Measurements from ENCODE around the gene NTN3.

Gene NTN3

DNA sequence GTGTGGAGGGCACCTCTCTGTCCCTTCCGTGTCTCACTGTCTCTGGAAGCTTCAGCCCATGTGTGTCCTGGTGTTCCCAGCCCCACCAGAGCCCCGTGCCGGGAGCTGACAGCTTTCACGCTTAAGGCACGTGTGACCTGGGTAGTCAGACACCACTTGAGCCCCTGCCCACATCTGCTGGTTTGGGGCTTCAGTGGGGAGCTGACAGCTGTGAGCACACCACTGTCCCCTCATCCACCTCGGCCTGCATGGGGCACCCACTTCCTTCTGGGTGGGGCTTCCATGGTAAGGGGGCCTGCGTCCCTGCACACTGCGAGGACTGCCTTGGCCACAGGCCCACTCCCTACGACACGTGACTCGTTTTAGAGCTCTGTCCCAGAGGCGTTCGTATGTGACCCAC is 13.8 kb upstream of the NTN3 start:
- Histone ChIP-seq H3K14ac (ENCODE audit: low read length) (no peak overlapping the region), H3K79me1 (ENCODE audit: low read length) (peaks cover 7% of the 10 kb centered on the region), H2AK5ac (ENCODE audit: low read length) (no peak overlapping the region), H3K23ac (ENCODE audit: low read length) (no peak overlapping the region), H3K4ac (ENCODE audit: low read depth, low read length) (no peak overlapping the region), H2BK12ac (ENCODE audit: low read length) (no peak overlapping the region), H4K91ac (ENCODE audit: low read depth, low read length) (no peak overlapping the region), H3K27ac (ENCODE audit: low read depth, low read length) (no peak overlapping the region), H2BK5ac (ENCODE audit: low read depth, low read length, poor library complexity) (no peak overlapping the region), H4K12ac (ENCODE audit: low read depth, low read length) (peak overlapping the region; percentile 14), H3K4me2 (ENCODE audit: low read length) (no peak overlapping the region), H2AFZ (ENCODE audit: insufficient read depth, low read length, poor library complexity) (no peak overlapping the region), H3K79me2 (ENCODE audit: control insufficient read depth, insufficient read depth, low read length, poor library complexity) (peaks cover 2% of the 10 kb centered on the region), H4K8ac (ENCODE audit: low read depth, low read length) (no peak overlapping the region), H3K9ac (ENCODE audit: low read length) (no peak overlapping the region), H3K36me3 (ENCODE audit: control insufficient read depth in 1 of 2, insufficient read depth in 2 of 2, low read length in 2 of 2) (peaks cover 48 to 52% of the 10 kb centered on the region in 2 experiments), H3K18ac (ENCODE audit: low read length) (no peak overlapping the region), H2BK120ac (ENCODE audit: insufficient read depth, low read length, poor library complexity) (no peak overlapping the region), H3K4me1 (ENCODE audit: control insufficient read depth in 1 of 2, insufficient read depth in 2 of 2, low read length in 2 of 2) (peaks cover 7 to 17% of the 10 kb centered on the region in 2 experiments), H3K9me3 (ENCODE audit: insufficient read depth, low read depth, low read length) (peaks cover 4% of the 10 kb centered on the region), H3K4me3 (ENCODE audit: low read depth, low read length) (no peak overlapping the region), H3K27me3 (ENCODE audit: insufficient read depth, low read length) (no peaks in the 10 kb centered on the region)
- no peak for DNase-seq
- WGBS (ENCODE audit: extremely low coverage, insufficient coverage, insufficient read length) = no CpG with 5 or more reads among the region's 13 CpGs

DNA sequence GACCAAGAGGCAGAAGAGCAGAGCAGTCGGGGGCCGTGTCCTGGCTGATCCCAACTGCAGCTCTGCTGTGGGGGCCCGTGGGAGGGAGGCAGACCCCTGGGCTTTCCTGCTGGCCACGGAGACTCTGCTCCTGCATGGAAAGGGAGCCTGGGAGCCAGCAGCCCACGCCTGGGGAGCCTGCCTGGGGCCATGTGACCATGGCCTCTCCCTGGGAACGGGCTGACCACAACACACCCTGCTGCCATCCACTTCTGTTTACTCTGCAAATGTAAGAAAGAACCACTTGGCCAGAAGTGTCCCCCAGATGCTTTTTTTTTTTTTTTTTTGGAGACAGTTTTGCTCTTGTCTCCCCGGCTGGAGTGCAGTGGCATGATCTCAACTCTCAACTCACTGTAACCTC is 13.2 kb upstream of the NTN3 start:
- no CpG with 5 or more reads among the region's 7 CpGs for WGBS (ENCODE audit: extremely low coverage, insufficient coverage, insufficient read length)
- Histone ChIP-seq H3K9me3 (ENCODE audit: insufficient read depth, low read depth, low read length) (peaks cover 2% of the 10 kb centered on the region), H3K79me2 (ENCODE audit: control insufficient read depth, insufficient read depth, low read length, poor library complexity) (peaks cover 2% of the 10 kb centered on the region), H3K14ac (ENCODE audit: low read length) (no peak overlapping the region), H4K91ac (ENCODE audit: low read depth, low read length) (no peak overlapping the region), H3K27ac (ENCODE audit: low read depth, low read length) (no peak overlapping the region), H3K27me3 (ENCODE audit: insufficient read depth, low read length) (no peaks in the 10 kb centered on the region), H2BK120ac (ENCODE audit: insufficient read depth, low read length, poor library complexity) (no peak overlapping the region), H2AK5ac (ENCODE audit: low read length) (no peak overlapping the region), H3K4me2 (ENCODE audit: low read length) (no peak overlapping the region), H2BK5ac (ENCODE audit: low read depth, low read length, poor library complexity) (no peak overlapping the region), H4K12ac (ENCODE audit: low read depth, low read length) (no peak overlapping the region), H4K8ac (ENCODE audit: low read depth, low read length) (no peak overlapping the region), H3K4me1 (ENCODE audit: control insufficient read depth in 1 of 2, insufficient read depth in 2 of 2, low read length in 2 of 2) (peaks cover 7 to 17% of the 10 kb centered on the region in 2 experiments), H2AFZ (ENCODE audit: insufficient read depth, low read length, poor library complexity) (no peak overlapping the region), H3K4me3 (ENCODE audit: low read depth, low read length) (no peak overlapping the region), H3K4ac (ENCODE audit: low read depth, low read length) (no peak overlapping the region), H2BK12ac (ENCODE audit: low read length) (no peak overlapping the region), H3K36me3 (ENCODE audit: control insufficient read depth in 1 of 2, insufficient read depth in 2 of 2, low read length in 2 of 2) (peaks cover 44 to 52% of the 10 kb centered on the region in 2 experiments), H3K18ac (ENCODE audit: low read length) (no peak overlapping the region), H3K79me1 (ENCODE audit: low read length) (peaks cover 7% of the 10 kb centered on the region), H3K23ac (ENCODE audit: low read length) (no peak overlapping the region), H3K9ac (ENCODE audit: low read length) (no peak overlapping the region)
- no peak for DNase-seq

DNA sequence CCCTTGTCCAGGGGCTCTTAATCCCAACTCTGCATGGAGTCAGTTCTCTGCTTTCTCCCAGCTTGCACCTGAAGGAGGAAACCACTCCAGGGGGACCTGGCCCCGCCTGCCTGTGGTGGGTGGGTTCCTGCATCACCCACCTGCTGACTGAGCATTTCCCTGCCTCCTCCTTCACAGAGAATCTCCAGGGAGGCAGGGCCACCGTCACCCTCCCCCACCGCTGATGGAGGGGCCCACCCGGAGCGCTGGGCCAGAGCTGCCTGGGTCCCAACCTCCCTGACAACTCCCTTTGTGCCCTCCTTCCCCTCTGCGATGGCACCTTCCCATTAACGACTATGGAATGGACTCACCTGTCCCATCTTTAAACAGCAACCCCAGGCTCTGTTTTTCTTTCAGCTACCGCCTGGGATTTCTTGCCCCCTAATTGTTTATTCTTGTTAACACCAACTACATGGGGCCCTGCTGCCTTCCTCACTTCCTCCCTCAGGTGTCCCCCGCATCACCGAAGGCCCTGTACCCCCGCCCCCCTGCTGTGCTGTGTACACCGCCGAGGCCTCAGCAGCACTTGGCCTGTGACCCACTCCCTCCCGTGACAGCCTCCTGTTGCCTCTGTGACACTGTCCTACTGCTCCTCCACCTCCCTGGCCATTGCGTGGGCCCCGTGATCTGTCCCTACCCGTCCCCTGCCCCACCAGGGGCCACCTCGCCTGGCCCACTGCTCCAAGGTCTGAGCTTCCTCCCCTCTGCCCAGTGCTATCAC is 12.0 kb upstream of the NTN3 start:
- Histone ChIP-seq H3K9ac (ENCODE audit: low read length) (peak overlapping the region; percentile 0), H3K79me1 (ENCODE audit: low read length) (peaks cover 7% of the 10 kb centered on the region), H3K23ac (ENCODE audit: low read length) (no peak overlapping the region), H2BK12ac (ENCODE audit: low read length) (no peak overlapping the region), H3K18ac (ENCODE audit: low read length) (no peak overlapping the region), H3K9me3 (ENCODE audit: insufficient read depth, low read depth, low read length) (peaks cover 2% of the 10 kb centered on the region), H2BK5ac (ENCODE audit: low read depth, low read length, poor library complexity) (no peak overlapping the region), H3K14ac (ENCODE audit: low read length) (no peak overlapping the region), H4K12ac (ENCODE audit: low read depth, low read length) (no peak overlapping the region), H3K4me3 (ENCODE audit: low read depth, low read length) (peak overlapping the region; percentile 54), H3K4ac (ENCODE audit: low read depth, low read length) (no peak overlapping the region), H3K27ac (ENCODE audit: low read depth, low read length) (no peak overlapping the region), H3K79me2 (ENCODE audit: control insufficient read depth, insufficient read depth, low read length, poor library complexity) (peaks cover 2% of the 10 kb centered on the region), H3K27me3 (ENCODE audit: insufficient read depth, low read length) (no peaks in the 10 kb centered on the region), H3K4me1 (ENCODE audit: control insufficient read depth in 1 of 2, insufficient read depth in 2 of 2, low read length in 2 of 2) (peaks cover 7 to 17% of the 10 kb centered on the region in 2 experiments), H2BK120ac (ENCODE audit: insufficient read depth, low read length, poor library complexity) (no peak overlapping the region), H3K36me3 (ENCODE audit: control insufficient read depth in 1 of 2, insufficient read depth in 2 of 2, low read length in 2 of 2) (peaks cover 35 to 40% of the 10 kb centered on the region in 2 experiments), H2AFZ (ENCODE audit: insufficient read depth, low read length, poor library complexity) (no peak overlapping the region), H4K91ac (ENCODE audit: low read depth, low read length) (no peak overlapping the region), H3K4me2 (ENCODE audit: low read length) (peak overlapping the region; percentile 74), H2AK5ac (ENCODE audit: low read length) (no peak overlapping the region), H4K8ac (ENCODE audit: low read depth, low read length) (peak overlapping the region; percentile 84)
- WGBS (ENCODE audit: extremely low coverage, insufficient coverage, insufficient read length) = no CpG with 5 or more reads among the region's 18 CpGs
- no peak for DNase-seq

DNA sequence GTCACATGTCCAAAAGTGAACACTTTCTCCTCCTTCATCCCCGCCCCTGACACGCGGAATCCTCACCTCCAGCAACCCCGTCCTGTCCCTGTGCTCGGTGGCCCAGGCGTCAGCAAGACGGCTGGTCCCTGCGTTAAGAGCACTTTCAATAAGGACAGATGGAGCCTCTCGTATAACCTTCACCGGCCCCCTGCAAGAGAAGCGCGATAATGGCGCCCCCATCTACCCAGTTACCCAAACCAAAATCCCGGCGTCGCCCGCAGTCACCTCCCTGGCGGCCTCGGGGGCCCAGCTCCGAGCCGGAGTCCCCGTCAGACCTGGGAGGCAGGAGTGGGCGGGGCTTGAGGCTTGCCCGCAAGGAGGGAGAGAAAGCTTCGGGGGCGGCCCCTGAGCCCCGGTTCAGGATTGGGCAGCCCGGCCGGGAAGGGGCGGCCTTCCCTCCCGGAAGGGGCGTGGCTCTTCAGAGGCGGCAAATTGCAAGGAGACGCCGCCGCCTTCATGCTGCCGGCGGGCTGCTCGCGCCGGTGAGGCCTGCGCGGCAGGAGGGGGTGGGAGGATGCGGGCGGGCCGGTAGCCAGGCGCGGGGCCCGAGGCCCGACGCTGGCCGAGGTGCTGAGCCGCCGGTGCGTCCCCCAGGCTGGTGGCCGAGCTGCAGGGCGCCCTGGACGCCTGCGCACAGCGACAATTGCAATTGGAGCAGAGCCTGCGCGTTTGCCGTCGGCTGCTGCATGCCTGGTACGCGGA is 11.3 kb upstream of the NTN3 start, which contains the start of gene TEDC2:
Gene TEDC2, plus strand, starts transcription at position 463 of the 744 bp plus-strand sequence. Its CDS starts 36 bp downstream, at position 499.
- no peaks in the 10 kb centered on the region for H3K27me3 ChIP-seq (ENCODE audit: insufficient read depth, low read length)
- H2BK5ac ChIP-seq (ENCODE audit: low read depth, low read length, poor library complexity) = peak within 1 kb of the TSS; percentile 43
- H3K79me2 ChIP-seq (ENCODE audit: control insufficient read depth, insufficient read depth, low read length, poor library complexity) = peaks cover 2% of the 10 kb centered on the region
- peak within 1 kb of the TSS; percentile 63 for H2AFZ ChIP-seq (ENCODE audit: insufficient read depth, low read length, poor library complexity)
- H4K8ac ChIP-seq (ENCODE audit: low read depth, low read length) = peak within 1 kb of the TSS; percentile 84
- peak within 1 kb of the TSS; percentile 86 for H3K4me3 ChIP-seq (ENCODE audit: low read depth, low read length)
- H4K91ac ChIP-seq (ENCODE audit: low read depth, low read length) = peak within 1 kb of the TSS; percentile 50
- peak within 1 kb of the TSS; percentile 55 for H4K12ac ChIP-seq (ENCODE audit: low read depth, low read length)
- peaks cover 29 to 39% of the 10 kb centered on the region in 2 experiments for H3K36me3 ChIP-seq (ENCODE audit: control insufficient read depth in 1 of 2, insufficient read depth in 2 of 2, low read length in 2 of 2)
- peaks cover 7 to 17% of the 10 kb centered on the region in 2 experiments for H3K4me1 ChIP-seq (ENCODE audit: control insufficient read depth in 1 of 2, insufficient read depth in 2 of 2, low read length in 2 of 2)
- H3K27ac ChIP-seq (ENCODE audit: low read depth, low read length) = peak within 1 kb of the TSS; percentile 59
- H2BK120ac ChIP-seq (ENCODE audit: insufficient read depth, low read length, poor library complexity) = peak within 1 kb of the TSS; percentile 5
- no peak within 1 kb of the TSS for H3K23ac ChIP-seq (ENCODE audit: low read length)
- peak within 1 kb of the TSS; percentile 86 for H3K4me2 ChIP-seq (ENCODE audit: low read length)
- peak within 1 kb of the TSS; percentile 78 for H3K9ac ChIP-seq (ENCODE audit: low read length)
- H3K18ac ChIP-seq (ENCODE audit: low read length) = peak within 1 kb of the TSS; percentile 57
- H3K79me1 ChIP-seq (ENCODE audit: low read length) = peaks cover 7% of the 10 kb centered on the region
- WGBS (ENCODE audit: extremely low coverage, insufficient coverage, insufficient read length) = no CpG with 5 or more reads among the region's 66 CpGs
- peak within 1 kb of the TSS; percentile 10 for H2AK5ac ChIP-seq (ENCODE audit: low read length)
- H3K9me3 ChIP-seq (ENCODE audit: insufficient read depth, low read depth, low read length) = peaks cover 2% of the 10 kb centered on the region
- peak; percentile 95 to 96 for DNase-seq
- H3K14ac ChIP-seq (ENCODE audit: low read length) = peak within 1 kb of the TSS; percentile 6
- no peak within 1 kb of the TSS for H2BK12ac ChIP-seq (ENCODE audit: low read length)
- H3K4ac ChIP-seq (ENCODE audit: low read depth, low read length) = peak within 1 kb of the TSS; percentile 6
